Measurements from ENCODE around the gene TBC1D8. TPM values are rescaled to one million over a fixed set of nuclear protein-coding genes. Genes with fewer than 3 reads are reported as not detected.

TBC1D8 gene
- total and polyA plus RNA-seq, 2 of the 13 experiments (the other 11 are each of a cell fraction or from before 2014, with no cell fraction given) = 45.1 to 95.4 TPM

DNA sequence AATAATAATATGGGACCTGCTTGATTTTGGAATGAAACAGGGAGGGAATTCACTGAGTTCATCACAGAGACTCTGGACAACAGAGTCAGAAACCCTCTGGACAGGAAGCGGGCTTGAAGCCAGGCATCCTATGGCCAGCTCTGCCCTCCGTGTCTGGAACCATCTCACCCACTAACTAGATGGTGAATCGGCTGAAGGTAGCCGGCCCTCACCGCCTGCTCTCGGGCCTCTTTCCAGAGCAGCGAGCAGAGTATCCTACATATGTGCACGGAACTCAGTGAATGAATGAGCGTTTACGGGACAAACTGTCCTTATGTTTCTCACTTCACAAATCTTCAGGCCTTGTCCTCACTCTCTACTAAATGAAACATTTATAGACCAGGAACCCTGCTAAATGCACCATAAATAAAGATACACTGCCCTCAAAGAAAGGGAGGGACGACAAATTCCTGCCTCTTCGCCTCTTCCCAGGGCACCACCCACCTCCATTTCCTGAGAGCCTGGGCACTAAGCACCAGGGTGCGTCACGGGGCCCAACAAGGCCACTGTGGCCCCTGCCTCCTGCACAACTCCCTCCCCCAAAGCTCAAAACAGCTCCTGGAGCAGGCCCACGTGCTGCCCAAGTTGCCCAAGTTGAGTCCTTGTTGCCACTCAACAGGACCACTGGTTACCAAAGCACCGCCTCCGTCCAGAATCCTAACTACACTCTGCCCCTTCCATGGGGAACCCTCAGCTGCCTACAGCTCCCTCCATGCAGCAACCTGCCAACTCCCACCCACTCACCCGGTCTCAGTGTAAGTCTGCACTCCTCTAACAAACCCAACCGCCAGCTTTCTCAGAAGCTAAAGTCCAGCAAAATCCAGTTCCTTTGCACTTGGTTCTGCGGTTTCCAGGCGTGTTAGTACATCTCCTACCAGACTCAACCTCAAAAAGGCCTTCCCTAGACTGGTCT is 1.7 kb downstream of the TBC1D8 start (continued):
- TF ChIP-seq, protein P1, sequence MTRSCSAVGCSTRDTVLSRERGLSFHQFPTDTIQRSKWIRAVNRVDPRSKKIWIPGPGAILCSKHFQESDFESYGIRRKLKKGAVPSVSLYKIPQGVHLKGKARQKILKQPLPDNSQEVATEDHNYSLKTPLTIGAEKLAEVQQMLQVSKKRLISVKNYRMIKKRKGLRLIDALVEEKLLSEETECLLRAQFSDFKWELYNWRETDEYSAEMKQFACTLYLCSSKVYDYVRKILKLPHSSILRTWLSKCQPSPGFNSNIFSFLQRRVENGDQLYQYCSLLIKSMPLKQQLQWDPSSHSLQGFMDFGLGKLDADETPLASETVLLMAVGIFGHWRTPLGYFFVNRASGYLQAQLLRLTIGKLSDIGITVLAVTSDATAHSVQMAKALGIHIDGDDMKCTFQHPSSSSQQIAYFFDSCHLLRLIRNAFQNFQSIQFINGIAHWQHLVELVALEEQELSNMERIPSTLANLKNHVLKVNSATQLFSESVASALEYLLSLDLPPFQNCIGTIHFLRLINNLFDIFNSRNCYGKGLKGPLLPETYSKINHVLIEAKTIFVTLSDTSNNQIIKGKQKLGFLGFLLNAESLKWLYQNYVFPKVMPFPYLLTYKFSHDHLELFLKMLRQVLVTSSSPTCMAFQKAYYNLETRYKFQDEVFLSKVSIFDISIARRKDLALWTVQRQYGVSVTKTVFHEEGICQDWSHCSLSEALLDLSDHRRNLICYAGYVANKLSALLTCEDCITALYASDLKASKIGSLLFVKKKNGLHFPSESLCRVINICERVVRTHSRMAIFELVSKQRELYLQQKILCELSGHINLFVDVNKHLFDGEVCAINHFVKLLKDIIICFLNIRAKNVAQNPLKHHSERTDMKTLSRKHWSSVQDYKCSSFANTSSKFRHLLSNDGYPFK (CRISPR knock-in tag; IDR thresholded peaks at IDR 0.05; ENCODE audit: borderline replicate concordance) = no peak; the same call in 1 of the 2 replicates
- TF ChIP-seq NKX3-1 (CRISPR knock-in tag; IDR thresholded peaks at IDR 0.05) (no peak), ZBTB3 (CRISPR knock-in tag; IDR thresholded peaks at IDR 0.05; ENCODE audit: borderline replicate concordance, low read depth) (no peak), PAF1 (CRISPR knock-in tag; IDR thresholded peaks at IDR 0.05) (no peak), ZNF234 (CRISPR knock-in tag; conservative IDR thresholded peaks at IDR 0.05) (no peak), ZNF549 (CRISPR knock-in tag; IDR thresholded peaks at IDR 0.05) (no peak), MZF1 (CRISPR knock-in tag; IDR thresholded peaks at IDR 0.05; ENCODE audit: borderline replicate concordance) (no peak; the same call in 1 of the 2 replicates), ZNF136 (CRISPR knock-in tag; IDR thresholded peaks at IDR 0.05; ENCODE audit: low read depth) (no peak; the same call in 1 of the 2 replicates), ZNF282 (IDR thresholded peaks at IDR 0.05; ENCODE audit: partially characterized antibody) (no peak), SAP130 (CRISPR knock-in tag; IDR thresholded peaks at IDR 0.05; ENCODE audit: low read depth) (peak; percentile 86), NFIB (CRISPR knock-in tag; IDR thresholded peaks at IDR 0.05; ENCODE audit: borderline replicate concordance) (no peak), ZNF839 (CRISPR knock-in tag; IDR thresholded peaks at IDR 0.05; ENCODE audit: borderline replicate concordance) (no peak), ZKSCAN5 (CRISPR knock-in tag; IDR thresholded peaks at IDR 0.05) (no peak), ATM (IDR thresholded peaks at IDR 0.05; ENCODE audit: borderline replicate concordance) (no peak)
- TF ChIP-seq, protein P2, sequence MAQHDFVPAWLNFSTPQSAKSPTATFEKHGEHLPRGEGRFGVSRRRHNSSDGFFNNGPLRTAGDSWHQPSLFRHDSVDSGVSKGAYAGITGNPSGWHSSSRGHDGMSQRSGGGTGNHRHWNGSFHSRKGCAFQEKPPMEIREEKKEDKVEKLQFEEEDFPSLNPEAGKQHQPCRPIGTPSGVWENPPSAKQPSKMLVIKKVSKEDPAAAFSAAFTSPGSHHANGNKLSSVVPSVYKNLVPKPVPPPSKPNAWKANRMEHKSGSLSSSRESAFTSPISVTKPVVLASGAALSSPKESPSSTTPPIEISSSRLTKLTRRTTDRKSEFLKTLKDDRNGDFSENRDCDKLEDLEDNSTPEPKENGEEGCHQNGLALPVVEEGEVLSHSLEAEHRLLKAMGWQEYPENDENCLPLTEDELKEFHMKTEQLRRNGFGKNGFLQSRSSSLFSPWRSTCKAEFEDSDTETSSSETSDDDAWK (CRISPR knock-in tag; IDR thresholded peaks at IDR 0.05) = no peak
- TF ChIP-seq, protein P3, sequence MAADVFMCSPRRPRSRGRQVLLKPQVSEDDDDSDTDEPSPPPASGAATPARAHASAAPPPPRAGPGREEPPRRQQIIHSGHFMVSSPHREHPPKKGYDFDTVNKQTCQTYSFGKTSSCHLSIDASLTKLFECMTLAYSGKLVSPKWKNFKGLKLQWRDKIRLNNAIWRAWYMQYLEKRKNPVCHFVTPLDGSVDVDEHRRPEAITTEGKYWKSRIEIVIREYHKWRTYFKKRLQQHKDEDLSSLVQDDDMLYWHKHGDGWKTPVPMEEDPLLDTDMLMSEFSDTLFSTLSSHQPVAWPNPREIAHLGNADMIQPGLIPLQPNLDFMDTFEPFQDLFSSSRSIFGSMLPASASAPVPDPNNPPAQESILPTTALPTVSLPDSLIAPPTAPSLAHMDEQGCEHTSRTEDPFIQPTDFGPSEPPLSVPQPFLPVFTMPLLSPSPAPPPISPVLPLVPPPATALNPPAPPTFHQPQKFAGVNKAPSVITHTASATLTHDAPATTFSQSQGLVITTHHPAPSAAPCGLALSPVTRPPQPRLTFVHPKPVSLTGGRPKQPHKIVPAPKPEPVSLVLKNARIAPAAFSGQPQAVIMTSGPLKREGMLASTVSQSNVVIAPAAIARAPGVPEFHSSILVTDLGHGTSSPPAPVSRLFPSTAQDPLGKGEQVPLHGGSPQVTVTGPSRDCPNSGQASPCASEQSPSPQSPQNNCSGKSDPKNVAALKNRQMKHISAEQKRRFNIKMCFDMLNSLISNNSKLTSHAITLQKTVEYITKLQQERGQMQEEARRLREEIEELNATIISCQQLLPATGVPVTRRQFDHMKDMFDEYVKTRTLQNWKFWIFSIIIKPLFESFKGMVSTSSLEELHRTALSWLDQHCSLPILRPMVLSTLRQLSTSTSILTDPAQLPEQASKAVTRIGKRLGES (CRISPR knock-in tag; IDR thresholded peaks at IDR 0.05; ENCODE audit: borderline replicate concordance) = no peak
- TF ChIP-seq, protein P4, sequence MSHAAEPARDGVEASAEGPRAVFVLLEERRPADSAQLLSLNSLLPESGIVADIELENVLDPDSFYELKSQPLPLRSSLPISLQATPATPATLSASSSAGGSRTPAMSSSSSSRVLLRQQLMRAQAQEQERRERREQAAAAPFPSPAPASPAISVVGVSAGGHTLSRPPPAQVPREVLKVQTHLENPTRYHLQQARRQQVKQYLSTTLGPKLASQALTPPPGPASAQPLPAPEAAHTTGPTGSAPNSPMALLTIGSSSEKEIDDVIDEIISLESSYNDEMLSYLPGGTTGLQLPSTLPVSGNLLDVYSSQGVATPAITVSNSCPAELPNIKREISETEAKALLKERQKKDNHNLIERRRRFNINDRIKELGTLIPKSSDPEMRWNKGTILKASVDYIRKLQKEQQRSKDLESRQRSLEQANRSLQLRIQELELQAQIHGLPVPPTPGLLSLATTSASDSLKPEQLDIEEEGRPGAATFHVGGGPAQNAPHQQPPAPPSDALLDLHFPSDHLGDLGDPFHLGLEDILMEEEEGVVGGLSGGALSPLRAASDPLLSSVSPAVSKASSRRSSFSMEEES (CRISPR knock-in tag; IDR thresholded peaks at IDR 0.05) = no peak; the same call in 1 of the 2 replicates
- TF ChIP-seq, protein P5, sequence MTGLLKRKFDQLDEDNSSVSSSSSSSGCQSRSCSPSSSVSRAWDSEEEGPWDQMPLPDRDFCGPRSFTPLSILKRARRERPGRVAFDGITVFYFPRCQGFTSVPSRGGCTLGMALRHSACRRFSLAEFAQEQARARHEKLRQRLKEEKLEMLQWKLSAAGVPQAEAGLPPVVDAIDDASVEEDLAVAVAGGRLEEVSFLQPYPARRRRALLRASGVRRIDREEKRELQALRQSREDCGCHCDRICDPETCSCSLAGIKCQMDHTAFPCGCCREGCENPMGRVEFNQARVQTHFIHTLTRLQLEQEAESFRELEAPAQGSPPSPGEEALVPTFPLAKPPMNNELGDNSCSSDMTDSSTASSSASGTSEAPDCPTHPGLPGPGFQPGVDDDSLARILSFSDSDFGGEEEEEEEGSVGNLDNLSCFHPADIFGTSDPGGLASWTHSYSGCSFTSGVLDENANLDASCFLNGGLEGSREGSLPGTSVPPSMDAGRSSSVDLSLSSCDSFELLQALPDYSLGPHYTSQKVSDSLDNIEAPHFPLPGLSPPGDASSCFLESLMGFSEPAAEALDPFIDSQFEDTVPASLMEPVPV (CRISPR knock-in tag; IDR thresholded peaks at IDR 0.05) = no peak

All from HepG2 (cell line).